HL-60 (cell line): ENCODE measurements around the gene OSBP2.

Source experiments
- DNase-seq, 2 experiments: peaks; one replicate each; pipeline ENCODE4 v3.0.0-alpha.2; 2010 to 2020; ENCODE audit warnings: low read depth in 1 of 2, low spot score in 1 of 2
- H3K27ac ChIP-seq: fragments of 250-450 bp; sonication (Bioruptor Pico); replicated peaks from 2 replicates; pipeline ENCODE4 v1.5.1; 2020; ENCODE audit warnings: mild to moderate bottlenecking, moderate library complexity
- H3K27me3 ChIP-seq: fragments of 250-450 bp; sonication (Bioruptor Pico); 2 replicates; pipeline ENCODE4 v1.5.1; 2021; ENCODE audit warnings: mild to moderate bottlenecking, moderate library complexity; ENCODE audit not compliant: insufficient read depth, poor library complexity, severe bottlenecking
- H3K4me3 ChIP-seq: replicated peaks from 2 replicates; pipeline ENCODE4 v1.5.1; 2011; ENCODE audit warnings: mild to moderate bottlenecking, control low read depth, low read length; ENCODE audit not compliant: insufficient read depth
- GABPA ChIP-seq: IDR thresholded peaks from 2 replicates; pipeline ENCODE4 v1.6.1; 2012; ENCODE audit warnings: low read depth
- POLR2AphosphoS5 ChIP-seq: IDR thresholded peaks from 2 replicates; pipeline ENCODE4 v1.6.1; 2012; ENCODE audit warnings: low read depth
- SPI1 ChIP-seq: IDR thresholded peaks from 2 replicates; pipeline ENCODE4 v1.6.1; 2012; ENCODE audit warnings: low read depth, mild to moderate bottlenecking, borderline replicate concordance
- TF ChIP-seq, protein P1 (sequence below): IDR thresholded peaks from 2 replicates; pipeline ENCODE4 v1.6.1; 2012; ENCODE audit warnings: low read depth; ENCODE audit not compliant: insufficient replicate concordance
- TF ChIP-seq, protein P2 (sequence below): IDR thresholded peaks from one replicate; pipeline ENCODE4 v1.5.1; 2011; ENCODE audit warnings: low read length, control low read depth, inconsistent platforms; ENCODE audit not compliant: insufficient read depth

The OSBP2 gene

DNA sequence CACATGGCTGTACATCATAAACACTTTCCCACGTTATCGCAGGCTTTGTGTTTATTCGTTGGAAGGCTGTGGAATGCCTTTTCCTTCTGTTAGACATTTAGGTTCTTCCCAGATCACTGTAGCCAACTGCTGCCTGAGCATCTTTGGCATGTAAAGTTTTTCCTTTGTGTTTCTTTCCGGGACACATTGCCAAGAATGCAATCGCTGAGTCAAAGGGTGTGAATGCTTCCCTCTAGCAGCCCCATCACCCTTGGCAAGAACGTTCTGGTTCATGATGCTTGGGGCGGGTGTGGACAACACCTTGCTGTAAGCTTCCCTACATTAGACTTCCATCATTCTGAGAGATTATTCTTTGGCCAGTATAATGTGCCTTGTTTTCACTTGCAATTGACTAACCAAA is 136.2 kb downstream of the OSBP2 start:
- H3K27me3 ChIP-seq: no peaks in the 10 kb centered on the region
- DNase-seq: no peak
- TF ChIP-seq SPI1 (no peak), GABPA (no peak)
- TF ChIP-seq, protein P1, sequence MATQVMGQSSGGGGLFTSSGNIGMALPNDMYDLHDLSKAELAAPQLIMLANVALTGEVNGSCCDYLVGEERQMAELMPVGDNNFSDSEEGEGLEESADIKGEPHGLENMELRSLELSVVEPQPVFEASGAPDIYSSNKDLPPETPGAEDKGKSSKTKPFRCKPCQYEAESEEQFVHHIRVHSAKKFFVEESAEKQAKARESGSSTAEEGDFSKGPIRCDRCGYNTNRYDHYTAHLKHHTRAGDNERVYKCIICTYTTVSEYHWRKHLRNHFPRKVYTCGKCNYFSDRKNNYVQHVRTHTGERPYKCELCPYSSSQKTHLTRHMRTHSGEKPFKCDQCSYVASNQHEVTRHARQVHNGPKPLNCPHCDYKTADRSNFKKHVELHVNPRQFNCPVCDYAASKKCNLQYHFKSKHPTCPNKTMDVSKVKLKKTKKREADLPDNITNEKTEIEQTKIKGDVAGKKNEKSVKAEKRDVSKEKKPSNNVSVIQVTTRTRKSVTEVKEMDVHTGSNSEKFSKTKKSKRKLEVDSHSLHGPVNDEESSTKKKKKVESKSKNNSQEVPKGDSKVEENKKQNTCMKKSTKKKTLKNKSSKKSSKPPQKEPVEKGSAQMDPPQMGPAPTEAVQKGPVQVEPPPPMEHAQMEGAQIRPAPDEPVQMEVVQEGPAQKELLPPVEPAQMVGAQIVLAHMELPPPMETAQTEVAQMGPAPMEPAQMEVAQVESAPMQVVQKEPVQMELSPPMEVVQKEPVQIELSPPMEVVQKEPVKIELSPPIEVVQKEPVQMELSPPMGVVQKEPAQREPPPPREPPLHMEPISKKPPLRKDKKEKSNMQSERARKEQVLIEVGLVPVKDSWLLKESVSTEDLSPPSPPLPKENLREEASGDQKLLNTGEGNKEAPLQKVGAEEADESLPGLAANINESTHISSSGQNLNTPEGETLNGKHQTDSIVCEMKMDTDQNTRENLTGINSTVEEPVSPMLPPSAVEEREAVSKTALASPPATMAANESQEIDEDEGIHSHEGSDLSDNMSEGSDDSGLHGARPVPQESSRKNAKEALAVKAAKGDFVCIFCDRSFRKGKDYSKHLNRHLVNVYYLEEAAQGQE: no peak
- TF ChIP-seq, protein P2, sequence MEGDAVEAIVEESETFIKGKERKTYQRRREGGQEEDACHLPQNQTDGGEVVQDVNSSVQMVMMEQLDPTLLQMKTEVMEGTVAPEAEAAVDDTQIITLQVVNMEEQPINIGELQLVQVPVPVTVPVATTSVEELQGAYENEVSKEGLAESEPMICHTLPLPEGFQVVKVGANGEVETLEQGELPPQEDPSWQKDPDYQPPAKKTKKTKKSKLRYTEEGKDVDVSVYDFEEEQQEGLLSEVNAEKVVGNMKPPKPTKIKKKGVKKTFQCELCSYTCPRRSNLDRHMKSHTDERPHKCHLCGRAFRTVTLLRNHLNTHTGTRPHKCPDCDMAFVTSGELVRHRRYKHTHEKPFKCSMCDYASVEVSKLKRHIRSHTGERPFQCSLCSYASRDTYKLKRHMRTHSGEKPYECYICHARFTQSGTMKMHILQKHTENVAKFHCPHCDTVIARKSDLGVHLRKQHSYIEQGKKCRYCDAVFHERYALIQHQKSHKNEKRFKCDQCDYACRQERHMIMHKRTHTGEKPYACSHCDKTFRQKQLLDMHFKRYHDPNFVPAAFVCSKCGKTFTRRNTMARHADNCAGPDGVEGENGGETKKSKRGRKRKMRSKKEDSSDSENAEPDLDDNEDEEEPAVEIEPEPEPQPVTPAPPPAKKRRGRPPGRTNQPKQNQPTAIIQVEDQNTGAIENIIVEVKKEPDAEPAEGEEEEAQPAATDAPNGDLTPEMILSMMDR: no peak
- H3K27ac ChIP-seq: no peak overlapping the region
- no peak overlapping the region for H3K4me3 ChIP-seq

DNA sequence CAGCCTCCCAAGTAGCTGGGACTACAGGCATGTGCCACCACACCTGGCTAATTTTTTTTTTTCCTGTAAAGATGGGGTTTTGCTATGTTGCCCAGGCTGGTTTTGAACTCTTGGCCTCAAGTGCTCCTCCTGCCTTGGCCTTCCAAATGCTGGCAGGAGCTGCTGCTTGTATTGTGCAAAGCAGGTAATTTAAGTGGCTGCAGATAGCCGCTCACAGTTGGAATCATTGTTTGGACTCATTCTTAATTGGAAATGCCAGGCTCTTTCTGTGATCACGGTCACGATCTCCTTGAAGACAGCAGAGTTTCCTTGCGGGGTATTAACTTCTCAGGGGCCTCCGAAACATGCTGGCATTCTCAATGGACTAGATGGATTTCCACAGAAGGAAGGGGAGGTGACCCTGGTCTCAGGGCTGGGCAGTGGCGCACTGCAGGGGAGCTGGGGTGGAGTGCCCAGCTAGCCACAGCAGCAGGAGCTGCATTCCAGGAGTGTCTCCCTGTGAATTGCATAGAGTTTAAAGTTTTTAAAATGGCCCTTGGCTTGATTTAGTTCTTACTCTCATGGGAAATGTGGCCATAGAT is 137.8 kb downstream of the OSBP2 start:
- TF ChIP-seq POLR2AphosphoS5: no peak
- TF ChIP-seq, protein P2: no peak
- TF ChIP-seq, protein P1: no peak
- TF ChIP-seq SPI1: no peak
- no peak for TF ChIP-seq GABPA
- H3K27ac ChIP-seq: no peak overlapping the region
- no peak for DNase-seq
- no peak overlapping the region for H3K4me3 ChIP-seq
- H3K27me3 ChIP-seq: no peaks in the 10 kb centered on the region

DNA sequence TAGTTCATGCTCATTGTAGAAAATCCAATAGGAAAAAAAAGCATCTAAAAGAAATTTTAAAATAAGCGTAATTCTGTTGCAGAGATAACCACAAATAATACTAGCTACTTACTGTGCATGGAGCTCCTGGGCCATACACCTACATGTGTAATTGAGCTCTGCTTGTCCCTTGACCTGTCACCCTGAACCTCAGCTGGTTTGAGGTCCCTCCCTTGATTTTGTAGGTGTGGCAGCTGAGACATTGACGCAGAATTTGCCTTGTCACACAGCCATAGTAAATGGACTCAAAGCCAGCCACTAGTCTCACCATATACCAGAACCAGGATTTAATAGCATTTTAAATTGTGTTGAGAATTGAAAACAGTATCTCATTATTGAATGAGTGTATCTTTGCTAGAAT is 138.6 kb downstream of the OSBP2 start:
- no peak for DNase-seq
- Histone ChIP-seq H3K27me3 (no peaks in the 10 kb centered on the region), H3K4me3 (no peak overlapping the region), H3K27ac (no peak overlapping the region)
- TF ChIP-seq, protein P2: no peak
- TF ChIP-seq POLR2AphosphoS5: no peak
- TF ChIP-seq GABPA: no peak
- TF ChIP-seq, protein P1: no peak
- no peak for TF ChIP-seq SPI1
